ENCODE measurements around the gene MAPRE3.
A peak's percentile ranks its signal among the peaks of the same experiment; 100 is the strongest.
"Not testable (repeated sequence)": the region's sequence is repeated elsewhere in the genome, so short reads cannot be mapped to it uniquely, and the experiment has no call there.

The MAPRE3 gene

DNA sequence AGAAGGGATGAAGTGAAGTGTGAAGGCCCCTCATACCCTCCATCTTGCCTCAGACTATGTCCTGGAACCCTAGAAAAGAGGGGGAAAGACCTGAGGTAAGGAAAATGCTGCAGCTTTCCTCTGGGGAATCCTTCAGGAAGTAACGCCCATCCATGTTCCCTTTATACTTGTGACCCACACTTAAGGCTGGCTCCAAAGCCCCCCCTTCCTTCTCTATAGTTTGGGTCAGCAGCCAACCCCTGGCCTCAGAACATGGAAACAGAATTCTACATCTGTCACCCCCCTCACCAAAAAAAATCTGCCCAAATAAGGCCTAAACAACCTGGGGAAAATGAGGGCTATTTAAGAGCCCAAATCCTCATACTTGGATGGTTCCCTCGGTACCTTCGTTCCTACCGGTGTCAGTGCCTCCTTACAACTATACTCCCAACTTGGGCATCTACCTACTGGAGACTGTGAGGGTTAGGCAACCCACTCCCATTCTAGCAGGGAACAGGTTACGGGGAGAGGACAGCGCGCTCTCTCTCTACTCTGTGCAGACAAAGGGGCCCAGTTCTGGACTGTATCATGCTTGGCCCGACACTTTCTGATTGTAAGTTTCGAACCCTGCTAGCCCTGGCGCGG, 100.3 kb downstream of the MAPRE3 start:
- DNase-seq (ENCODE audit: low read depth): no peak

DNA sequence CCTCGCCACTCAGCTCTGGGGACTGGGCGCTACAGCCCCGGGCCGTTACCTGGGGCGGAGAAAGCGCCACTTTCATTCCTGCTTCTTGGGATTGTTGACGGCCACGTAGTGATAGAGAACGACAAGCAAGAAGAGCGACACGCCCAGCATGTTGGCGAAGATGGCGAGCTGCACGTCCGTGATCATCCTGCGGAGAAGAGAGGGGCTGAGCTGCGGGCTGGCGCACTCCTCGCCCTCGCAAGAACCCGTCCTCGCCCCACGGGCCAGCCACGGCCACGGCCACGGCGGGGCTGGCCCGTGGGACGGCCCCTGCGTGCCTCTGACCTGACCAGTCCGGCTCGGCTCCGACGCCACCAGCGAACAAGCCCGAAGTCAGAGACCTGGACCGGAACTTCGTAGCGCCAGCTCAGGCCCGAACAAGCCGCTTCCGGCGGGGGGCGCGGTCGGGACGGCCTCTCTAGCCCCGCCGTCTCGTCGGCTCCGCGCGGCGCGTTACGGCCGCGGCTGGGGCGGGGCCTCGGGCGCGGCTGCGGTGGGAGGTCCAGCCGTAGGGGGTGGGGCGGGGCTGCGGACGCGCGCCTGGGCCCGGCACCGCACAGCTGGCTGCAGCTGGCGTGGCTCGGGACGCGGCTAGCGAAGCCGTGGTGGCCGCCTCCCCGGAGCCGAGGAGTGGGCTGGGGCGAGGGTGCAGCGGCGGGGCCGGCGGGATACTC, 101.0 kb downstream of the MAPRE3 start, which contains the start of gene OST4:
TSS of gene OST4 (minus strand) at position 378 of the 713 bp plus-strand sequence.
- peak; percentile 86 for DNase-seq (ENCODE audit: low read depth)

DNA sequence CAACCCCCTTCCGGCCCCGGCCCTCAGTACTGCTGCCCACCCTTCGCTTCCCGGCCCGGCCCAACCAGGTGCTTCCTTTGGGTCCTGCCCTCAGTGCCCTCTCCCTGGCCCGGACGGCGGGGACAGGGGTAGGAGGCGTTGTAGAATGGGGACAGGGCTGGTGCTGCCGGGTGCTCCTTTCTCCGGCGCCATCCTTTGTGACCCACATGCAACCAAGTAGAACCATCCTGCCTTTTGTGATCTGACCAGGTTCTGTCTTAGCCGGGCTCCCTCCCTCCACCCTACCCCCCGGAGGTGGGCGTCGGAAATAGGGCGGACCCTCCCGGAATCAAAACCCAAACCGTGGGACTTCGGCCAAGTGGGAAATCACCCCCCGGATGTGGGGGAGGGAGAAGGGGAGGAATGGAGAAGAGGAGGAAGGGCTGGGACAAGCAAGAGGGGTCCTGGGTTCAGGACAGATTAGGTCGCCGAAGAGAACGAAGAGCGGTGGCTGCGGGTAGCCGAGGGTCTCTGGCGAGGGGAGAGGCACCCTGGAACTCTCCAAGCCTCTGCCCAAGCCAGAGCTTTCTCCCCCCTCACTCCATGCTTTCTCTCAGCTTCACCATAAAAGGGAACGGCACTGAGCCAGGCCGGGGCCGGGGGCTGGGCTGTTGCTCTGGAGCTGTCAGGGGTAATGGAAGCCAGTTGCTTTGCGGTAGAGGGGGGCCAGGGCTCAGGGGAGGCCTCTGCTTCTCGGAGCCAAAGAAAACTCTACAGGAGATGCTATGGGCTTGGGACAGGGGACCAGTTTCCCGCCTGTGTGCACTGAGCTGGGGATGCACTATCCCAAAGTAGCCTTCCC, 101.8 kb downstream of the MAPRE3 start:
- no peak for DNase-seq (ENCODE audit: low read depth)

DNA sequence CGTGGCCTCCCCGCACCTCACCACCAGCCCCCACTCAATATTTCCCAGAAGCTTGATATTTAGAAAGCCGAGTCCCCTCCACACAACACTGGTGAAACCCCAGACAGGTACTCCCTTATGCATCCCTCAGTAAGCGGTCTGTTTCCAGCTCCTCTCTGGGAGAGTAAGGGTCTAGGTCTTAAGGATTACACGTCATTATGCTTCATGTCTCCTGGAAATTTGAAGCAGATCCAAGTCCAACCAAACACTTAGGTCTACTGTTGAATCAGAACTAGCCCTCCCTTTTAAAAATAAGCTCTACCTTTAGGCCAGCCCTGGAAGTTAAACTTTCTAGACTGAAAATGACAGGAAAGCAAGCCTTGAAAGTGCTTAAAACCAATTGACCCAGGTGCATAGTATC, 102.5 kb downstream of the MAPRE3 start:
- DNase-seq (ENCODE audit: low read depth): no peak

DNA sequence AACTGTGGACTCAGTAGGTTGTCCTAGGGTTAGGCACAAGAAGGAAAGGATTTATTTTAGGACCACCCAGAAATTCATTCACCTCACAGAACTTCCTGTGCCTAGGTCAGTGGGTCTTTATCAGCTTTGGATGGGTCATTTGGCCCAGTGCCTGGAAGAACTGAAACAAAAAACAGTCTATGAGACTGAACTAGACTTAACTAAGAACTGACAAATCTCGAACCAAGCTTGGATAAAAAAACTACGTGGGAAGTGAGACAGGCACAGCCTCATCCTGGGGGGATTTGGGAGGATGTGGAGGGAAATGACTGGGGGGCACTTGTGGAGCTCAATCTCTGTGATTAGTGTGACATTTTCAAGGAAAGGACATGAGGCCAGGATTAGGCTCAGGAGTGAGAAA, 103.3 kb downstream of the MAPRE3 start:
- no peak for DNase-seq (ENCODE audit: low read depth)

DNA sequence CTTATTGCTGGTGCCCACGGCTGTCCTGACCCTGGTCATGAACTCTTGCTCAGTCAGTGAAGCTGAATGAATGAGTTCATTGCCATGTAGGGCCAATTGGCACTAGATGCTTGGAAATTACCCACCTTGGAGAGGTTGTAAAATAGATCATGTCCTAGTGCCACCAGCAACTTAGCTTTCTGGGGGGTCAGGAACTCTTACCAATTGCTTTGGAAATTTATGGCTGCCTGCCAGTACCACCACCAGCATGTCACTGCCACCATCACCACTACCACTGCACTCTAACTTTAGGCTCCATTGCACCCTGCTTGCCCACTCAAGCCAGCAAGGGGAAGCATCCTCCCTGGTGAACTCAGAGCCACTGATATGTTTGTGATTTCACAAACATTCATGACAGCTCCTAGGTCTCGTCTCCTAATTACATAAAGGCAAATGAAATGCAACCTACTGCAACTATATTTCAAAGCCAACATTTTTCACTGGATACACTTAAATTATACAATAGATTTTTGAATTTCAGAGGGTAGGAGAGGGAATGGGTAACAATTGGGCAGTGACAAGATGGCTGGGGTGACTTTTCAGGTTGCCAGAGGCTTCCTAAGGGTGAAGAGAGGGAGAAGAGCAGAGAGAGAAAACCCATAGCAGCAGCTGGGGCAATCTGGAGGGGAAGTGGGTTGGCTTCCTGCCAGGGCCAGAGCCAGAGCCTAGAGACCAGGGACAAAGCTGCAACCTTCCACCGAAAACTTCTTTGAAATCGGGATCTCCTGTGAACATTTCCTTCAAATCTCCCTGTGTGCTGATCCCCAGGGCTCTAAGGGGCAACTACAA, 104.5 kb downstream of the MAPRE3 start:
- DNase-seq (ENCODE audit: low read depth): no peak

DNA sequence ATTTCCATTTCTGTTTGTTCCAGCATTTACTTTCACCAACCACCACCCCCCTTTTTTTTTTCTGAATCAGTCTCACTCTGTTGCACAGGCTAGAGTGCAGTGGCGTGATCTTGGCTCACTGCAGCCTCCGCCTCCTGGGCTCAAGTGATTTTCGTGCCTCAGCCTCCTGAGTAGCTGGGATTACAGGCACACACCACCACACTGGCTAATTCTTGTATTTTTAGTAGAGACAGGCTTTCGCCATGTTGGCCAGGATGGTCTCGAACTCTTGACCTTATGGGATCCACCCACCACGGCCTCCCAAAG, 105.1 kb downstream of the MAPRE3 start:
- DNase-seq (ENCODE audit: low read depth): not testable (repeated sequence)

DNA sequence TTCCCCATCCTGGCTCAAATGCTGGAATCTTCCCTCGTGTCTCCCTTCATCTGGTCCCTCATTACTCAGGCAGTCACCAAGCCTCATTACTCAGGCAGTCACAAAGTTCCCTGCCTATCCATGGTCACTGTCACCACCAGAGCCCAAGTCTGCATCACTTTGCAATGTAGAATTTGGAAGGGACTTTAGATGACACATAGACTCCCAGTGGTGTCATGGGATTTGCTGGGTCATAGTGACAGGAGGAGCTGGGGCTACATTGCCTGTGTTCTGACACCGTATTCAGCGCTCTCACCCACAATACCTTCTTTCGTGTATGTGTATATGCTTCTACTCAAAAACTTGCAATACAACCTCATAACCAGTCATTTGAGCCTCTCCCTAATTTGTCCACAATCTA, 105.9 kb downstream of the MAPRE3 start:
- no peak for DNase-seq (ENCODE audit: low read depth)

Measured in stimulated activated CD8-positive, alpha-beta memory T cell treated with anti-CD3 and anti-CD28 coated beads, Interleukin-12 subunit alpha, Interleukin-12 subunit beta, amount 100 ng/mL, for 4 hours (primary cell).